Testis (tissue), 3 donors: ENCODE data around the gene CAMTA2. TPM values are rescaled to one million over a fixed set of nuclear protein-coding genes. Genes with fewer than 3 reads are reported as not detected.

ENCODE experiments used
- DNase-seq: peaks from one replicate; pipeline ENCODE4 v3.0.0-alpha.2; 2019
- H3K27ac ChIP-seq, 2 donors: fragments of 200-600 bp; sonication (generic); one replicate each; pipeline ENCODE4 v1.5.1; 2019
- H3K27me3 ChIP-seq: fragments of 200-600 bp; sonication (generic); one replicate; pipeline ENCODE4 v1.5.1; 2019
- H3K36me3 ChIP-seq: fragments of 200-600 bp; sonication (generic); one replicate; pipeline ENCODE4 v1.5.1; 2017; ENCODE audit warnings: low read depth; ENCODE audit errors: missing control alignments
- H3K4me1 ChIP-seq: fragments of 200-600 bp; sonication (generic); one replicate; pipeline ENCODE4 v1.5.1; 2019
- H3K4me3 ChIP-seq, 2 donors: fragments of 200-600 bp; sonication (generic); one replicate each; pipeline ENCODE4 v1.5.1; 2017 to 2019
- H3K9me3 ChIP-seq: fragments of 200-600 bp; sonication (generic); one replicate; pipeline ENCODE4 v1.5.1; 2017
- POLR2A ChIP-seq: fragments of 450-650 bp; IDR thresholded peaks from one replicate; pipeline ENCODE4 v1.6.1; 2017; ENCODE audit warnings: antibody characterized with exemption, mild to moderate bottlenecking, moderate library complexity
- WGBS, 2 donors: methylation state at CpG; one replicate each; pipeline ENCODE4 v1.1.5; 2018; 5-methylcytosine and 5-hydroxymethylcytosine counted together
- intact Hi-C: fragments of 100-400 bp; cut with DNase I; formaldehyde crosslinking; loops from one replicate; pipeline ENCODE4 v1.15.1; 2023; ENCODE audit warnings: low total_unique reads
- polyA plus RNA-seq: library from polyadenylated mRNA; stranded (reverse); fragments of 350-450 nt; fragmentation: Illumina TruSeq; extraction: RNeasy Lipid Tissue Mini Kit (QIAGEN cat#74804); gene quantifications from one replicate; pipeline ENCODE4 v1.2.3, GENCODE V29; 2014; ENCODE audit warnings: low read depth, low replicate concordance; ENCODE audit not compliant: insufficient read depth
- total RNA-seq, 2 donors: library from RNA; depleted of rRNA; stranded (reverse); fragments of >200 nt; gene quantifications; one replicate each; pipeline ENCODE4 v1.2.3, GENCODE V29; 2016
- TF ChIP-seq, protein P1 (sequence below), 3 experiments: fragments of 450-650 bp in 2 of 3; fragments of 200-600 bp in 1 of 3; sonication (generic) in 1 of 3; IDR thresholded peaks; one replicate each; pipeline ENCODE4 v1.5.1; 2016 to 2019; ENCODE audit warnings: antibody characterized with exemption in 3 of 3, mild to moderate bottlenecking in 2 of 3, moderate library complexity in 1 of 3

The CAMTA2 gene
- total and polyA plus RNA-seq, 3 donors from 2014 or later: 22.4 to 59.3 (median 51.3) TPM

DNA sequence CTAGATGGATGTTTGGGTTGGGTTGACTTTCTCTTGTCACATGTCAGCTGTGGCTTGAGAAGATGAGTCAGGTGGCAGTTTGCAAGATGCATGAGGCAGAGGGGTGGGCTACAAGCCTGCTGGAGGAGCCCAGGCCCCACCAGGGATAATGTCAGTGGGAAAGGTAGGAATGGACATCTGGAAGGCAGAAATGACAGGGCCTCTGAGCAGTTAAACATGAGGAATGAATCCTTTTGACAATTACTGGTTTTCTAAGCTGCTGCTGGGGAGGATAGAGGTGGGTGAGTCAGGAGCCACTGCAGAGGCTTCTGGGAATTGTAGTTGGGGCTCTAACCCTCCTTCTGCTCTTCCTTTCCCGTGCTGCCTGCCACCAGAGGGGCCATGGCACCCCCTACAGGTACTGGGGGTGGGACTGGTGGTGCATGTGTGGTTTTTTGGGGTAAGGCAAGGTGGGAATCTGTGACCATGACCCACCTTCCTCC lies 32.0 kb upstream of the CAMTA2 start:
- no peaks in the 10 kb centered on the region for H3K9me3 ChIP-seq
- WGBS, 2 donors: 20 to 76% methylated on average over 1 of the region's 1 CpG
- no peaks in the 10 kb centered on the region for H3K27me3 ChIP-seq
- TF ChIP-seq POLR2A: no peak
- TF ChIP-seq, protein P1, sequence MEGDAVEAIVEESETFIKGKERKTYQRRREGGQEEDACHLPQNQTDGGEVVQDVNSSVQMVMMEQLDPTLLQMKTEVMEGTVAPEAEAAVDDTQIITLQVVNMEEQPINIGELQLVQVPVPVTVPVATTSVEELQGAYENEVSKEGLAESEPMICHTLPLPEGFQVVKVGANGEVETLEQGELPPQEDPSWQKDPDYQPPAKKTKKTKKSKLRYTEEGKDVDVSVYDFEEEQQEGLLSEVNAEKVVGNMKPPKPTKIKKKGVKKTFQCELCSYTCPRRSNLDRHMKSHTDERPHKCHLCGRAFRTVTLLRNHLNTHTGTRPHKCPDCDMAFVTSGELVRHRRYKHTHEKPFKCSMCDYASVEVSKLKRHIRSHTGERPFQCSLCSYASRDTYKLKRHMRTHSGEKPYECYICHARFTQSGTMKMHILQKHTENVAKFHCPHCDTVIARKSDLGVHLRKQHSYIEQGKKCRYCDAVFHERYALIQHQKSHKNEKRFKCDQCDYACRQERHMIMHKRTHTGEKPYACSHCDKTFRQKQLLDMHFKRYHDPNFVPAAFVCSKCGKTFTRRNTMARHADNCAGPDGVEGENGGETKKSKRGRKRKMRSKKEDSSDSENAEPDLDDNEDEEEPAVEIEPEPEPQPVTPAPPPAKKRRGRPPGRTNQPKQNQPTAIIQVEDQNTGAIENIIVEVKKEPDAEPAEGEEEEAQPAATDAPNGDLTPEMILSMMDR (IDR thresholded peaks at IDR 0.05): no peak
- intact Hi-C loops: no loop called here
- no peak for DNase-seq
- H3K27ac ChIP-seq: no peak overlapping the region
- H3K4me1 ChIP-seq: no peaks in the 10 kb centered on the region
- H3K36me3 ChIP-seq: no peaks in the 10 kb centered on the region
- H3K4me3 ChIP-seq: no peak overlapping the region

- Histone ChIP-seq H3K27ac (no peak overlapping the region), H3K36me3 (no peaks in the 10 kb centered on the region), H3K27me3 (no peaks in the 10 kb centered on the region), H3K4me3 (no peak overlapping the region), H3K9me3 (no peaks in the 10 kb centered on the region), H3K4me1 (no peaks in the 10 kb centered on the region)
- 60 to 85% methylated on average over 2 to 4 of the region's 4 CpGs for WGBS, 2 donors
- TF ChIP-seq, protein P1 (IDR thresholded peaks at IDR 0.05): no peak
- no peak for TF ChIP-seq POLR2A
- DNase-seq: no peak
- intact Hi-C loops: no loop called here
Measured at GRCh38 chr17:5014357-5014756, 26.9 kb upstream of the CAMTA2 start.

DNA sequence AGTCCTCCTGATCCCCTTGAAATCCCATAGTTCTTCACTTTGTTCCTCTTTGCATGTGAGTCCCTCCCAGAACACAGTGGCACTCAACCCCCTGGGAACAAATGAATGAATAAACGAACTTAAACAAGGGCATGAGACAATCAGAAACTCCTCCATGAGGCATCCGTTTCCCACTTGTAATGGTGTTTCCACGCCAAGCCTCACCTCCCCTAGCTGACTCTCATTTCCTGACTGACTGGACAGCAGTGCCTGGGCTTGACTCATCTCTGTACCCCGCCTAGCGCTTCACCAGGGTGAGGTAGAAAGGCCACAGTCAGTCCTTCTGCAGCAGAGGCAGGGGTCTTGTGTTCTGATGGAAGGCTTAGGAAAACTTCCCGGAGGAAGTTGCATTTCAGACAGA lies 24.5 kb upstream of the CAMTA2 start:
- no peaks in the 10 kb centered on the region for H3K27me3 ChIP-seq
- H3K9me3 ChIP-seq: no peaks in the 10 kb centered on the region
- intact Hi-C loops: no loop called here
- no peak overlapping the region for H3K27ac ChIP-seq
- no peak for DNase-seq
- TF ChIP-seq POLR2A: no peak
- TF ChIP-seq, protein P1 (IDR thresholded peaks at IDR 0.05): no peak
- no peaks in the 10 kb centered on the region for H3K36me3 ChIP-seq
- no peaks in the 10 kb centered on the region for H3K4me1 ChIP-seq
- no peak overlapping the region for H3K4me3 ChIP-seq
- WGBS, 2 donors: 86 to 87% methylated on average over 6 of the region's 6 CpGs

DNA sequence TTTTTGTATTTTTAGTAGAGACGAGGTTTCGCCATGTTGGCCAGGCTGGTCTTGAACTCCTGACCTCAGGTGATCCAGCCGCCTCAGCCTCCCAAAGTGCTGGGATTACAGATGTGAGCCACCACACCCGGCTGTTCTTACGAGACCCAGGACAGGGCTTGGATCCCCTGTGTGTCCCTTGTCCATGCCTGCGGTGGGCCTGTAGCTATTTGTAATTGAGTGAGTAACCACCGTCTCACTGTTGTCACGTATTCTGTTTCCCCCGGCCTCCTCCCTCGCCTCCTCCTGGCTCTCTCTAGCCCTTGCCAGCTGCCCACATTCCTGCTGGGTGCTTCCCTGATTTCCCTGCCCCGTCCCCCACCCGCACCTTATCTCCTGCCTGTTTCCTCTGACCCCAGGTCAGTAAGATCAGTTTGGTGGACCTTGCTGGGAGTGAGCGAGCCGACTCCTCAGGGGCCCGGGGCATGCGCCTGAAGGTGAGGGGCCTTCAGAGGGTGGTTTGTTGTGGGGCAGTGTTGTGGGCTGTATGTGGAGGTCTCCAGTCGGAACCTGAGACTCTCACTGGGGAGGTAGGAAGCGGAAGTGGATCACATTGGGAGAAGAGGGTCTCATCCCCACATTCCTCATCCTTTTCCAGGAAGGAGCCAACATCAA lies 15.9 kb upstream of the CAMTA2 start:
- no peaks in the 10 kb centered on the region for H3K36me3 ChIP-seq
- WGBS, 2 donors: 91 to 94% methylated on average over 18 of the region's 18 CpGs
- no peak for DNase-seq

More for the DNA sequence above, 15.9 kb upstream of the CAMTA2 start:
- Histone ChIP-seq H3K9me3 (no peaks in the 10 kb centered on the region), H3K27me3 (no peaks in the 10 kb centered on the region), H3K4me3 (no peak overlapping the region), H3K27ac (no peak overlapping the region), H3K4me1 (peaks cover 20% of the 10 kb centered on the region)
- intact Hi-C loops: no loop called here
- TF ChIP-seq, protein P1 (IDR thresholded peaks at IDR 0.05): no peak
- TF ChIP-seq POLR2A: no peak
